Endothelial cell (in vitro differentiated cells): ENCODE measurements around the gene PTPN4. TPM values are rescaled to one million over a fixed set of nuclear protein-coding genes. Genes with fewer than 3 reads are reported as not detected.
A peak's percentile ranks its signal among the peaks of the same experiment; 100 is the strongest.

Experiments
- DNase-seq: peaks from one replicate; pipeline ENCODE4 v3.0.0; 2021; ENCODE audit warnings: low spot score
- H3K27ac Mint-ChIP-seq: one replicate; pipeline ENCODE4 v1.8.0; 2021; ENCODE audit warnings: mixed read lengths, inconsistent platforms; ENCODE audit not compliant: unreplicated experiment
- H3K27me3 Mint-ChIP-seq: one replicate; pipeline ENCODE4 v1.8.0; 2021; ENCODE audit warnings: mild to moderate bottlenecking, moderate library complexity, mixed read lengths, inconsistent platforms; ENCODE audit not compliant: unreplicated experiment
- H3K36me3 Mint-ChIP-seq: one replicate; pipeline ENCODE4 v1.8.0; 2021; ENCODE audit warnings: mild to moderate bottlenecking, low read depth, mixed read lengths, inconsistent platforms; ENCODE audit not compliant: unreplicated experiment
- H3K4me1 Mint-ChIP-seq: one replicate; pipeline ENCODE4 v1.8.0; 2021; ENCODE audit warnings: mild to moderate bottlenecking, mixed read lengths, inconsistent platforms; ENCODE audit not compliant: unreplicated experiment
- H3K4me3 Mint-ChIP-seq: one replicate; pipeline ENCODE4 v1.8.0; 2021; ENCODE audit warnings: mild to moderate bottlenecking, mixed read lengths, inconsistent platforms; ENCODE audit not compliant: unreplicated experiment
- H3K9me3 Mint-ChIP-seq: one replicate; pipeline ENCODE4 v1.8.0; 2021; ENCODE audit warnings: mixed read lengths, inconsistent platforms; ENCODE audit not compliant: unreplicated experiment
- CTCF ChIP-seq: fragments of 200-600 bp; sonication (generic); IDR thresholded peaks from one replicate; pipeline ENCODE4 v1.5.0; 2021; ENCODE audit warnings: antibody characterized with exemption; ENCODE audit not compliant: unreplicated experiment
- total RNA-seq: library from RNA; stranded (reverse); fragmentation: NEBNext Ultra II Directional; extraction: Animal tissue kit (Norgen Biotek cat#: 25700); gene quantifications from one replicate; pipeline ENCODE4 v1.2.1, GENCODE V29; 2021; ENCODE audit not compliant: unreplicated experiment

Gene PTPN4
- total RNA-seq, 1 donor from 2014 or later, result 51.0 TPM

- no peaks in the 10 kb centered on the region for H3K9me3 Mint-ChIP-seq
- no peak overlapping the region for H3K27ac Mint-ChIP-seq
- DNase-seq, result peak; percentile 31
- H3K4me1 Mint-ChIP-seq, result no peaks in the 10 kb centered on the region
- H3K36me3 Mint-ChIP-seq, result no peaks in the 10 kb centered on the region
- TF ChIP-seq CTCF, result no peak
- H3K27me3 Mint-ChIP-seq, result no peaks in the 10 kb centered on the region
- H3K4me3 Mint-ChIP-seq, result no peak overlapping the region
Observed at GRCh38 chr2:119753041-119753929, 6.4 kb upstream of the PTPN4 start.

GRCh38 chr2:119753930-119754321 lies 5.8 kb upstream of the PTPN4 start:
- no peak for TF ChIP-seq CTCF
- Mint-ChIP-seq H3K4me1 (peaks cover 5% of the 10 kb centered on the region), H3K36me3 (no peaks in the 10 kb centered on the region), H3K27ac (no peak overlapping the region), H3K27me3 (peaks cover 2% of the 10 kb centered on the region), H3K9me3 (no peaks in the 10 kb centered on the region), H3K4me3 (no peak overlapping the region)
- no peak for DNase-seq

GRCh38 chr2:119755906-119756305 lies 3.8 kb upstream of the PTPN4 start:
- H3K27ac Mint-ChIP-seq, result no peak overlapping the region
- H3K36me3 Mint-ChIP-seq, result no peaks in the 10 kb centered on the region
- H3K9me3 Mint-ChIP-seq, result no peaks in the 10 kb centered on the region
- peaks cover 5% of the 10 kb centered on the region for H3K4me1 Mint-ChIP-seq
- peaks cover 2% of the 10 kb centered on the region for H3K27me3 Mint-ChIP-seq
- TF ChIP-seq CTCF, result no peak
- no peak for DNase-seq
- H3K4me3 Mint-ChIP-seq, result no peak overlapping the region

- Mint-ChIP-seq H3K4me3 (no peak overlapping the region), H3K27me3 (peaks cover 2% of the 10 kb centered on the region)
Observed at GRCh38 chr2:119756837-119757236, 2.9 kb upstream of the PTPN4 start.

More at GRCh38 chr2:119756837-119757236, 2.9 kb upstream of the PTPN4 start:
- no peak overlapping the region for H3K27ac Mint-ChIP-seq
- peaks cover 5% of the 10 kb centered on the region for H3K4me1 Mint-ChIP-seq
- H3K36me3 Mint-ChIP-seq, result no peaks in the 10 kb centered on the region
- H3K9me3 Mint-ChIP-seq, result no peaks in the 10 kb centered on the region
- DNase-seq, result no peak
- TF ChIP-seq CTCF, result no peak
